SK-N-SH (cell line): ENCODE data around the gene NTRK3. TPM values are rescaled to one million over a fixed set of nuclear protein-coding genes. Genes with fewer than 3 reads are reported as not detected.

ENCODE experiments used
- CTCF ChIA-PET: fragments of 300-600, 350-600 bp; formaldehyde crosslinking; extraction: SDS; loops from one replicate; lab custom pipeline; 2021; lab: Yijun Ruan, JAX
- POLR2A ChIA-PET: fragments of 350-600 bp; sonication (Branson Sonifier 250); formaldehyde crosslinking; extraction: SDS; loops from one replicate; lab custom pipeline; 2020; ENCODE audit warnings: antibody characterized with exemption, inconsistent platforms; lab: Yijun Ruan, JAX
- DNase-seq: peaks from one replicate; pipeline ENCODE4 v3.0.0; 2012
- H2AFZ ChIP-seq: fragments of 200-600 bp; sonication (generic); 2 replicates; pipeline ENCODE4 v1.8.1; 2016; ENCODE audit warnings: antibody characterized with exemption, mild to moderate bottlenecking, low read depth
- H3F3A ChIP-seq: fragments of 200-600 bp; sonication (generic); replicated peaks from 2 replicates; pipeline ENCODE3; 2016; ENCODE audit warnings: antibody characterized with exemption, mild to moderate bottlenecking; ENCODE audit not compliant: insufficient read depth
- H3K27ac ChIP-seq, 2 experiments: fragments of 200-500 bp in 1 of 2; fragments of 200-600 bp in 1 of 2; sonication (Bioruptor generic) in 1 of 2; sonication (generic), shearing (Covaris generic) in 1 of 2; 2 replicates each; pipeline versions ENCODE4 v1.5.1 to v1.6.1; 2014 to 2016; ENCODE audit warnings: low read depth in 2 of 2, inconsistent platforms in 1 of 2, low read length in 1 of 2, mild to moderate bottlenecking in 1 of 2, mixed read lengths in 1 of 2
- H3K27me3 ChIP-seq: fragments of 200-600 bp; sonication (generic), shearing (Covaris generic); 2 replicates; pipeline ENCODE4 v1.6.1; 2016; ENCODE audit warnings: mixed run types; ENCODE audit not compliant: insufficient read depth
- H3K36me3 ChIP-seq, 2 experiments: fragments of 200-500 bp in 1 of 2; fragments of 200-600 bp in 1 of 2; sonication (Bioruptor generic) in 1 of 2; sonication (generic) in 1 of 2; replicated peaks in 1 of 2; 2 replicates each; pipeline versions ENCODE3 to v1.5.1; 2014 to 2016; ENCODE audit warnings: low read length in 1 of 2, mild to moderate bottlenecking in 1 of 2; ENCODE audit not compliant: insufficient read depth in 2 of 2, control insufficient read depth in 1 of 2
- H3K4me1 ChIP-seq, 2 experiments: fragments of 200-500 bp in 1 of 2; fragments of 200-600 bp in 1 of 2; sonication (Bioruptor generic) in 1 of 2; sonication (generic), shearing (Covaris generic) in 1 of 2; 2 replicates each; pipeline versions ENCODE4 v1.5.1 to v1.6.1; 2014 to 2016; ENCODE audit warnings: low read depth in 1 of 2, low read length in 1 of 2, mixed run types in 1 of 2; ENCODE audit not compliant: insufficient read depth in 2 of 2, control insufficient read depth in 1 of 2
- H3K4me2 ChIP-seq: fragments of 200-600 bp; sonication (generic), shearing (Covaris generic); 2 replicates; pipeline ENCODE4 v1.6.1; 2017; ENCODE audit warnings: mixed run types
- H3K4me3 ChIP-seq, 2 experiments: fragments of 200-500 bp in 1 of 2; fragments of 200-600 bp in 1 of 2; sonication (Bioruptor generic) in 1 of 2; sonication (generic), shearing (Covaris generic) in 1 of 2; 2 replicates each; pipeline versions ENCODE4 v1.5.1 to v1.8.1; 2014 to 2016; ENCODE audit warnings: low read depth in 2 of 2, inconsistent platforms in 1 of 2, low read length in 1 of 2, mild to moderate bottlenecking in 1 of 2, mixed read lengths in 1 of 2, moderate library complexity in 1 of 2
- H3K79me2 ChIP-seq: fragments of 200-600 bp; sonication (generic); 2 replicates; pipeline ENCODE4 v1.8.1; 2017; ENCODE audit warnings: mild to moderate bottlenecking; ENCODE audit not compliant: insufficient read depth
- H3K9ac ChIP-seq: fragments of 200-600 bp; sonication (generic); 2 replicates; pipeline ENCODE4 v1.6.1; 2017; ENCODE audit warnings: mixed run types
- H3K9me2 ChIP-seq: fragments of 200-600 bp; sonication (generic); 2 replicates; pipeline ENCODE4 v1.6.1; 2017; ENCODE audit warnings: mixed run types
- H3K9me3 ChIP-seq: fragments of 200-600 bp; sonication (generic); 2 replicates; pipeline ENCODE4 v1.6.1; 2017; ENCODE audit warnings: mixed run types, mild to moderate bottlenecking, moderate library complexity
- H4K20me1 ChIP-seq: fragments of 200-600 bp; sonication (generic); 2 replicates; pipeline ENCODE4 v1.6.1; 2017; ENCODE audit warnings: mild to moderate bottlenecking, mixed run types; ENCODE audit not compliant: insufficient read depth
- ELF1 ChIP-seq: IDR thresholded peaks from 2 replicates; pipeline ENCODE4 v1.4.0; 2012
- EP300 ChIP-seq, 2 experiments: IDR thresholded peaks; 2 replicates each; pipeline versions ENCODE4 v1.4.0 to v1.6.1; 2012; ENCODE audit warnings: borderline replicate concordance in 1 of 2, low read depth in 1 of 2, low read length in 1 of 2
- FOXJ3 ChIP-seq: sonication (generic); formaldehyde crosslinking; IDR thresholded peaks from 2 replicates; pipeline ENCODE4 v1.5.1; 2020; ENCODE audit warnings: mild to moderate bottlenecking, missing genetic modification reagents
- FOXM1 ChIP-seq: IDR thresholded peaks from 2 replicates; pipeline ENCODE4 v1.4.0; 2012; ENCODE audit warnings: low read depth, mild to moderate bottlenecking
- MEF2A ChIP-seq: IDR thresholded peaks from 2 replicates; pipeline ENCODE4 v1.4.0; 2012; ENCODE audit warnings: low read depth, borderline replicate concordance
- NFIC ChIP-seq: IDR thresholded peaks from 2 replicates; pipeline ENCODE4 v1.4.0; 2012; ENCODE audit warnings: borderline replicate concordance
- RCOR1 ChIP-seq: fragments of 150-350 bp; IDR thresholded peaks from 2 replicates; pipeline ENCODE4 v1.6.1; 2017; ENCODE audit warnings: antibody characterized with exemption, low read length
- REST ChIP-seq: IDR thresholded peaks from 2 replicates; pipeline ENCODE4 v1.6.1; 2012; ENCODE audit warnings: mild to moderate bottlenecking, low read depth, low read length, moderate library complexity
- SMC3 ChIP-seq: IDR thresholded peaks from 2 replicates; pipeline ENCODE4 v1.6.1; 2012; ENCODE audit warnings: low read depth, low read length, improper control_type of control experiment
- USF1 ChIP-seq: IDR thresholded peaks from 2 replicates; pipeline ENCODE4 v1.4.0; 2012; ENCODE audit warnings: low read depth, borderline replicate concordance
- ZBTB33 ChIP-seq: IDR thresholded peaks from 2 replicates; pipeline ENCODE4 v1.4.0; 2012; ENCODE audit warnings: low read depth, borderline replicate concordance
- WGBS: methylation state at CpG from one replicate; pipeline ENCODE4 v1.1.6; 2017; ENCODE audit warnings: low lambda C conversion rate; 5-methylcytosine and 5-hydroxymethylcytosine counted together
- polyA plus RNA-seq, 3 experiments: library from polyadenylated mRNA; depleted of rRNA; stranded (reverse); fragments of >200 nt; gene quantifications; 2 replicates each; pipeline ENCODE4 v1.2.3, GENCODE V29; 2012

The NTRK3 gene
- polyA plus RNA-seq, 1 of the 3 experiments (the other 2 are of a cell fraction): 2.6 TPM

GRCh38 chr15:88061452-88061851, 195.1 kb downstream of the NTRK3 start:
- H3K9me3 ChIP-seq: no peaks in the 10 kb centered on the region
- H3K36me3 ChIP-seq: no peaks in the 10 kb centered on the region
- H3K4me2 ChIP-seq: no peak overlapping the region
- H3K27ac ChIP-seq: no peak overlapping the region
- H2AFZ ChIP-seq: no peak overlapping the region
- no peaks in the 10 kb centered on the region for H3K9me2 ChIP-seq
- no peaks in the 10 kb centered on the region for H3K79me2 ChIP-seq
- H3K4me3 ChIP-seq: no peak overlapping the region
- no peaks in the 10 kb centered on the region for H4K20me1 ChIP-seq
- H3F3A ChIP-seq: no peaks in the 10 kb centered on the region
- no peaks in the 10 kb centered on the region; a peak in 1 of 4 replicates for H3K4me1 ChIP-seq
- H3K27me3 ChIP-seq: no peaks in the 10 kb centered on the region
- no peak overlapping the region for H3K9ac ChIP-seq
- no peak for TF ChIP-seq FOXJ3 (CRISPR knock-in tag)
- no peak for TF ChIP-seq USF1
- TF ChIP-seq RCOR1: no peak
- no peak for TF ChIP-seq ELF1
- 66% methylated on average over 3 of the region's 10 CpGs for WGBS
- ChIA-PET CTCF (interaction anchor here (0.6 to 0.7 kb wide), 2 partner anchors 112 to 149 kb away, joined by 3 read pairs; no protein-coding TSS in a partner anchor), POLR2A (no interaction called here)
- no peak for DNase-seq

GRCh38 chr15:88060383-88060782, 196.2 kb downstream of the NTRK3 start:
- Histone ChIP-seq H4K20me1 (no peaks in the 10 kb centered on the region), H3F3A (no peaks in the 10 kb centered on the region), H3K4me2 (no peak overlapping the region), H3K36me3 (no peaks in the 10 kb centered on the region), H3K27me3 (no peaks in the 10 kb centered on the region), H3K9me3 (no peaks in the 10 kb centered on the region), H3K27ac (no peak overlapping the region), H3K9me2 (no peaks in the 10 kb centered on the region), H3K9ac (no peak overlapping the region), H3K4me3 (no peak overlapping the region), H2AFZ (no peak overlapping the region), H3K4me1 (no peaks in the 10 kb centered on the region; a peak in 1 of 4 replicates), H3K79me2 (no peaks in the 10 kb centered on the region)
- no peak for DNase-seq
- ChIA-PET POLR2A (no interaction called here), CTCF (no interaction called here)
- TF ChIP-seq SMC3 (no peak), USF1 (no peak), MEF2A (no peak), EP300 (IDR thresholded peaks at IDR 0.05; ENCODE audit: borderline replicate concordance in 1 of 2, low read depth in 1 of 2, low read length in 1 of 2) (no peak), REST (no peak), FOXM1 (no peak), NFIC (no peak), ZBTB33 (no peak)
- 27% methylated on average over 4 of the region's 4 CpGs for WGBS
